GM12873 (cell line): ENCODE results near the gene ARHGEF39.

Experiments
- CTCF ChIP-seq: IDR thresholded peaks from 2 replicates; pipeline ENCODE4 v1.5.1; 2012; ENCODE audit warnings: low read depth, mild to moderate bottlenecking, moderate library complexity, low read length, control low read depth; ENCODE audit not compliant: insufficient read depth; ENCODE audit errors: missing control alignments

ARHGEF39 gene

GRCh38 chr9:35661756-35662350 is 3.1 kb downstream of the ARHGEF39 start:
- no peak for TF ChIP-seq CTCF

GRCh38 chr9:35660966-35661415 is 4.0 kb downstream of the ARHGEF39 start:
- TF ChIP-seq CTCF = peak; percentile 2

- TF ChIP-seq CTCF = no peak
Observed at GRCh38 chr9:35659340-35659739, 5.7 kb downstream of the ARHGEF39 start.

GRCh38 chr9:35658968-35659220 is 6.1 kb downstream of the ARHGEF39 start:
- no peak for TF ChIP-seq CTCF

- peak; percentile 65 for TF ChIP-seq CTCF
Observed at GRCh38 chr9:35658137-35658967, 6.6 kb downstream of the ARHGEF39 start, which contains the start of gene CCDC107. CCDC107 (plus strand) TSS chr9:35658292; CDS start chr9:35658380, 88 bp downstream.

GRCh38 chr9:35657546-35658136 is 7.4 kb downstream of the ARHGEF39 start, which contains the start of gene RMRP:
RMRP (minus strand) TSS chr9:35658019.
- TF ChIP-seq CTCF = no peak

GRCh38 chr9:35656831-35657545 is 8.0 kb downstream of the ARHGEF39 start:
- TF ChIP-seq CTCF = no peak
